Measurements from ENCODE around the gene TLE7. TPM values are rescaled to one million over a fixed set of nuclear protein-coding genes. Genes with fewer than 3 reads are reported as not detected.

The TLE7 gene
- total RNA-seq, 1 experiment from 2014 or later: not detected

GRCh38 chr16:71380831-71381230 lies 61.0 kb downstream of the TLE7 start:
- H3K4me1 Mint-ChIP-seq (ENCODE audit: low read depth, unreplicated experiment): no peaks in the 10 kb centered on the region
- H3K4me3 Mint-ChIP-seq (ENCODE audit: low read depth, unreplicated experiment): no peak overlapping the region
- H3K9me3 Mint-ChIP-seq (ENCODE audit: low read depth, unreplicated experiment): no peaks in the 10 kb centered on the region
- no peaks in the 10 kb centered on the region for H3K27me3 Mint-ChIP-seq (ENCODE audit: unreplicated experiment)
- TF ChIP-seq, protein P1, sequence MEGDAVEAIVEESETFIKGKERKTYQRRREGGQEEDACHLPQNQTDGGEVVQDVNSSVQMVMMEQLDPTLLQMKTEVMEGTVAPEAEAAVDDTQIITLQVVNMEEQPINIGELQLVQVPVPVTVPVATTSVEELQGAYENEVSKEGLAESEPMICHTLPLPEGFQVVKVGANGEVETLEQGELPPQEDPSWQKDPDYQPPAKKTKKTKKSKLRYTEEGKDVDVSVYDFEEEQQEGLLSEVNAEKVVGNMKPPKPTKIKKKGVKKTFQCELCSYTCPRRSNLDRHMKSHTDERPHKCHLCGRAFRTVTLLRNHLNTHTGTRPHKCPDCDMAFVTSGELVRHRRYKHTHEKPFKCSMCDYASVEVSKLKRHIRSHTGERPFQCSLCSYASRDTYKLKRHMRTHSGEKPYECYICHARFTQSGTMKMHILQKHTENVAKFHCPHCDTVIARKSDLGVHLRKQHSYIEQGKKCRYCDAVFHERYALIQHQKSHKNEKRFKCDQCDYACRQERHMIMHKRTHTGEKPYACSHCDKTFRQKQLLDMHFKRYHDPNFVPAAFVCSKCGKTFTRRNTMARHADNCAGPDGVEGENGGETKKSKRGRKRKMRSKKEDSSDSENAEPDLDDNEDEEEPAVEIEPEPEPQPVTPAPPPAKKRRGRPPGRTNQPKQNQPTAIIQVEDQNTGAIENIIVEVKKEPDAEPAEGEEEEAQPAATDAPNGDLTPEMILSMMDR (IDR thresholded peaks at IDR 0.05; ENCODE audit: unreplicated experiment): no peak
- H3K27ac Mint-ChIP-seq (ENCODE audit: unreplicated experiment): no peak overlapping the region
- CTCF ChIA-PET: interaction anchor here (1.4 kb wide), 1 partner anchor 24 kb away, joined by 3 read pairs; no protein-coding TSS in a partner anchor
- no peak for DNase-seq
- H3K36me3 Mint-ChIP-seq (ENCODE audit: insufficient read depth, unreplicated experiment): no peaks in the 10 kb centered on the region
- intact Hi-C loops (cut with micrococcal nuclease; ENCODE audit: unreplicated experiment): no loop called here
- no TSS peak for BruUV-seq (replicated peaks)

Other genes starting within 250 kb of the TLE7 start
- 2.9 and 3.8 TPM in 2 replicates for gene HYDIN, start 211.3 kb downstream of the TLE7 start, total RNA-seq (2022)
- 44.4 and 45.0 TPM in 2 replicates for gene CMTR2, start 152.7 kb downstream of the TLE7 start, total RNA-seq (2022)
- 16.6 and 35.1 TPM in 2 replicates for gene CALB2, start 83.3 kb downstream of the TLE7 start, total RNA-seq (2022)
- 13.3 and 13.9 TPM in 2 replicates for gene ZNF23, start 20.2 kb upstream of the TLE7 start, total RNA-seq (2022)
- 11.1 and 11.3 TPM in 2 replicates for gene ZNF19, start 47.3 kb upstream of the TLE7 start, total RNA-seq (2022)
- gene CHST4, start 84.4 kb upstream of the TLE7 start, total RNA-seq (2022): 72.9 and 105 TPM in 2 replicates
- gene TAT, start 135.0 kb upstream of the TLE7 start, total RNA-seq (2022): 0.10 TPM in 1 of 2 replicates, not detected in the other
- gene MARVELD3, start 184.1 kb upstream of the TLE7 start, total RNA-seq (2022): 38.4 and 40.1 TPM in 2 replicates